ENCODE results near the gene SLC35A1.
"Not testable (repeated sequence)": the region's sequence is repeated elsewhere in the genome, so short reads cannot be mapped to it uniquely, and the experiment has no call there.

The SLC35A1 gene

GRCh38 chr6:87472525-87473418 lies at the start of gene SLC35A1:
Gene SLC35A1, plus strand, starts transcription at chr6:87472974. Its CDS starts 30 bp downstream, at chr6:87473004.
- DNase-seq = peak; percentile 82

GRCh38 chr6:87426789-87427188 lies 46.0 kb upstream of the SLC35A1 start:
- no peak for DNase-seq

GRCh38 chr6:87430499-87430898 lies 42.3 kb upstream of the SLC35A1 start:
- no peak for DNase-seq

- DNase-seq = no peak
Observed at GRCh38 chr6:87431263-87431662, 41.5 kb upstream of the SLC35A1 start.

GRCh38 chr6:87436435-87436834 lies 36.3 kb upstream of the SLC35A1 start:
- peak; percentile 40 for DNase-seq

- DNase-seq = no peak
Observed at GRCh38 chr6:87441711-87442110, 31.1 kb upstream of the SLC35A1 start.

- no peak for DNase-seq
Observed at GRCh38 chr6:87444362-87444761, 28.4 kb upstream of the SLC35A1 start.

- DNase-seq = no peak
Observed at GRCh38 chr6:87465051-87465450, 7.7 kb upstream of the SLC35A1 start.

GRCh38 chr6:87473419-87473903 lies 687 bp downstream of the SLC35A1 start:
- DNase-seq = no peak

- no peak for DNase-seq
Observed at GRCh38 chr6:87481931-87482330, 9.2 kb downstream of the SLC35A1 start.

GRCh38 chr6:87482366-87482765 lies 9.6 kb downstream of the SLC35A1 start:
- no peak for DNase-seq

- no peak for DNase-seq
Observed at GRCh38 chr6:87483929-87484328, 11.2 kb downstream of the SLC35A1 start.

GRCh38 chr6:87484491-87484890 lies 11.7 kb downstream of the SLC35A1 start:
- no peak for DNase-seq

- DNase-seq = no peak
Observed at GRCh38 chr6:87487555-87487954, 14.8 kb downstream of the SLC35A1 start.

- not testable (repeated sequence) for DNase-seq
Observed at GRCh38 chr6:87489326-87489725, 16.6 kb downstream of the SLC35A1 start.

GRCh38 chr6:87494761-87495422 lies 22.1 kb downstream of the SLC35A1 start:
- no peak for DNase-seq

- DNase-seq = no peak
Observed at GRCh38 chr6:87498048-87498447, 25.3 kb downstream of the SLC35A1 start.

GRCh38 chr6:87501809-87502572 lies 29.2 kb downstream of the SLC35A1 start:
- DNase-seq = no peak

- DNase-seq = no peak
Observed at GRCh38 chr6:87504441-87504840, 31.7 kb downstream of the SLC35A1 start.

- no peak for DNase-seq
Observed at GRCh38 chr6:87514831-87515230, 42.1 kb downstream of the SLC35A1 start.

- no peak for DNase-seq
Observed at GRCh38 chr6:87518453-87518852, 45.7 kb downstream of the SLC35A1 start.

GRCh38 chr6:87522686-87523085 lies 49.9 kb downstream of the SLC35A1 start:
- no peak for DNase-seq

- DNase-seq = no peak
Observed at GRCh38 chr6:87529221-87529620, 56.4 kb downstream of the SLC35A1 start.

All from activated gamma-delta T cell treated with Interleukin-2 at 50 U/mL for 16 hours (primary cell).